22Rv1 (cell line): Measurements from ENCODE around the gene CHST1.

Experiments used
- H3K27ac ChIP-seq: fragments of 450-650 bp; 2 replicates; pipeline ENCODE4 v1.5.1; 2017
- CTCF ChIP-seq: fragments of 450-650 bp; IDR thresholded peaks from 2 replicates; pipeline ENCODE4 v1.5.1; 2017; ENCODE audit warnings: mild to moderate bottlenecking
- ZFX ChIP-seq: fragments of 450-650 bp; IDR thresholded peaks from 2 replicates; pipeline ENCODE4 v1.6.1; 2017; ENCODE audit warnings: antibody characterized with exemption, borderline replicate concordance

The CHST1 gene

DNA sequence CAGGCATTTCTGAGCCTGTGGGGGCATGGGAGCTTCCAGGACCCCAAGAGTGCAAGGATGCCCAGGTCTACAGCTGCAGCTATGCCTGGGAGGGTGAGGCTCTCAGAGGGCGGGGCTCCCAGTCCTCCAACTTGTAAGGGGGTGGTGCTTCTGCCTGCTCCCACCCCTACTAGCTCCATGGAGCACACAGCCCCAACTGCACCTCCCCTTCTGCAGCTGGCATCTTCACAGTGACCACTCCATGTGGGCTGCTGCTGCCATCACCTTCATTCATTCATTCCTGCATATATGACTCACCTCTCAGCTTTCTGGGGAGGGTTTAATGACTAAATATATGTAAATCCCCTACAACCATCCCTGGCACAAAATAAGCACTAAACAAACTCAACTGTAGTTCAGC is 43.8 kb downstream of the CHST1 start:
- H3K27ac ChIP-seq: no peak overlapping the region
- TF ChIP-seq CTCF: no peak

GRCh38 chr11:45620243-45620642 is 45.2 kb downstream of the CHST1 start:
- no peak for TF ChIP-seq ZFX
- TF ChIP-seq CTCF: no peak
- H3K27ac ChIP-seq: no peak overlapping the region

DNA sequence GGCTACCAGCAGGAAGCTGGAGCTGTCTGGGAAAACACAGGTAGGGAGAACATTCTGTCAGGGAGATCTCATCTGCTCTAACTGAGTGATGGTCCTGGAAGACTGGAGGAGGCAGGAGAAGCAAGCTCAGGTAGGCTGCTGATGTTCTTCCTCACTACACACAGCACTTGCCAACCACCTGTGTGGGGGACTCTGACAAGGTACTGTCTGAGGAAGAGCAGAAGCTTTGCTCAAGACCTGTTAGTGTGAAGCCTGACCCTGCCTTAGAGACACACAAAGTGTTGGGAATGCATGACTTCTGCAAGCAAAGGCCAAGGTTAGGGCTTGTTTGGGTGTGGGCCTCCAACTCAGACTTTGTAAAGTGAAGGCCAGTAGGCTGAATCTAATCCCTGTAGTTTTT is 46.5 kb downstream of the CHST1 start:
- H3K27ac ChIP-seq: no peak overlapping the region
- TF ChIP-seq CTCF (no peak), ZFX (no peak)

DNA sequence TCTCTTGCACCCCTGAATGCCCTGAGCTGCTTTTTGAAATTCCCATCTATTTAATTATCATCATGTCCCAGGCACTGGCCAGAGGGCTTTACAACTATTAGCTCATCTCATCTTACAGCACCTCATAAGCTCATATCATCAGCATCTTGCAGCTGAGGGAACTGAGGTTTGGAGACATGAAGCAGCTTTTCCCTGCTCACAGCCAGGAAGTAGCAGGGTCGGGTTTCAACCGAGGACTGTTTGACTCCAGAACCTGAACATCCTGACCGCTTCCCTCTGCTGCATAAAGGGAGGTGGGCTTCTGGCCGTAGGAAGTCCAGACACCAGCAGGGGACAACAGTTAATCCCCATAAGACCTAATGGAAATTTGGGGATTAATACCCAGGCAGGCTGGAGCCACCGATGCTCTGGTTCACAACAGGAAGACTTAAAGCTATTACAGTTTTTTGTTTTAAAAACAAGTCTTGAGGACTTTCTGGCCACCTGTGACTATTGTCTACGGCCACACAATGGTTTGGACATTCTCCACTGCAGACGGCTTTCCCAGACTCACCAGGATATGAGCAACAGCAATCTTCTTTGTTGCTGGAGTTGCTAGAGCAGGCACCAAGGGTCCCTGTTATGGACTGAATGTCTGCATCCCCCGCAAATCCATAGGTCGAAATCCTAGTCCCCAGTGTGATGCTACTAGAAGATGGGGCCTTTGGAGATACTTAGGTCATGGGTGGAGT is 47.4 kb downstream of the CHST1 start:
- no peak overlapping the region for H3K27ac ChIP-seq
- TF ChIP-seq ZFX (no peak), CTCF (no peak)

DNA sequence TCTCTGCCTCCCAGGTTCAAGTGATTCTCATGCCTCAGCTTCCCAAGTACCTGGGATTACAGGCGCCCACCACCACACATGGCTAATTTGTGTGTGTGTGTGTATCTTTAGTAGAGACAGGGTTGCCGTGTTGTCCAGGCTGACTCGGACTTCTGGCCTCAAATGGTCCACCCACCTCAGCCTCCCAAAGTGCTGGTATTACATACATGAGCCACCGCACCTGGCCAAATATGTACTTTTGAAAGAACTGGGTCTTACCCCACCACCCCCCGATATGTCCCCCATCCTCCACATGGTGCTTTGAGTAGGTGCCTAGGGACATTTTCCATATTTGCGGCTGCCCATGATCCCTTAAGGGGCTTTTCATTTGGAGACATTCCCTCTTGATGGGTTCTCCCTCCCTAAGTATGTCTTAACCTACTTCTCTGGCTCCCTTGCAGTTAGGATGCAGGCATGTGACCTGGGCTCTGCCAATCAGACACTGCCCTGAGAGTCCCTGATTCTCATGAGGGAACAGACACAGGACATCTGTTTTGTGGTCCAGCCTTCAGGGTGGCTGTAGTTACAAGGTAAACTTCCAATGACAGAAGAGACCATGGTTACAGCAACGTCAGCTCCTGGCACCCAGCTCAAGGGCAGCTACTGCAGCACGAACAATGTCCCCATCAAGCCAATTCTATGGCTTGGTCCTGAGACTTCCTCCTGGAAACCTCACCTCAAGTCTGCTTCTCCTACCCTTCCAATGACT is 48.4 kb downstream of the CHST1 start:
- no peak for TF ChIP-seq CTCF
- TF ChIP-seq ZFX: no peak
- no peak overlapping the region for H3K27ac ChIP-seq

GRCh38 chr11:45615182-45615792 is 50.1 kb downstream of the CHST1 start:
- H3K27ac ChIP-seq: no peak overlapping the region
- TF ChIP-seq CTCF (no peak), ZFX (no peak)
